Mesenchymal stem cell (in vitro differentiated cells and primary cell): Measurements from ENCODE around the gene MGAM2.

ENCODE experiments used
- DNase-seq: peaks from one replicate; pipeline ENCODE4 v3.0.0-alpha.2; 2013
- H2AFZ ChIP-seq: one replicate; pipeline ENCODE4 v1.6.1; 2013; ENCODE audit warnings: low read depth, mild to moderate bottlenecking, control low read depth, inconsistent platforms, low read length, moderate library complexity
- H2AK5ac ChIP-seq: 2 replicates; pipeline ENCODE4 v1.6.1; 2013; ENCODE audit warnings: low read length, moderate library complexity, mild to moderate bottlenecking, inconsistent platforms; ENCODE audit not compliant: severe bottlenecking
- H2BK120ac ChIP-seq: one replicate; pipeline ENCODE4 v1.6.1; 2013; ENCODE audit warnings: low read depth, mild to moderate bottlenecking, inconsistent platforms, low read length, moderate library complexity
- H2BK12ac ChIP-seq, 2 experiments: one replicate each; pipeline ENCODE4 v1.6.1; 2013; ENCODE audit warnings: inconsistent platforms in 2 of 2, low read length in 2 of 2, mild to moderate bottlenecking in 2 of 2, moderate library complexity in 2 of 2, control low read depth in 1 of 2
- H2BK15ac ChIP-seq: one replicate; pipeline ENCODE4 v1.6.1; 2013; ENCODE audit warnings: mild to moderate bottlenecking, low read depth, inconsistent platforms; ENCODE audit not compliant: poor library complexity, severe bottlenecking
- H2BK5ac ChIP-seq: 2 replicates; pipeline ENCODE4 v1.6.1; 2013; ENCODE audit warnings: low read depth, mild to moderate bottlenecking, low read length, control low read depth, inconsistent platforms; ENCODE audit not compliant: poor library complexity, severe bottlenecking
- H3K14ac ChIP-seq, 2 experiments: one replicate each; pipeline ENCODE4 v1.6.1; 2013; ENCODE audit warnings: inconsistent platforms in 2 of 2, low read length in 2 of 2, control low read depth in 1 of 2, mild to moderate bottlenecking in 1 of 2, moderate library complexity in 1 of 2
- H3K18ac ChIP-seq, 2 experiments: one replicate each; pipeline ENCODE4 v1.6.1; 2013; ENCODE audit warnings: inconsistent platforms in 2 of 2, low read length in 2 of 2, control low read depth in 1 of 2, low read depth in 1 of 2, mild to moderate bottlenecking in 1 of 2
- H3K23ac ChIP-seq, 2 experiments: one replicate each; pipeline ENCODE4 v1.6.1; 2013; ENCODE audit warnings: inconsistent platforms in 2 of 2, low read length in 2 of 2, mild to moderate bottlenecking in 2 of 2, moderate library complexity in 2 of 2, control low read depth in 1 of 2
- H3K27ac ChIP-seq: 2 replicates; pipeline ENCODE4 v1.5.1; 2013; ENCODE audit warnings: mild to moderate bottlenecking, moderate library complexity, low read length, control low read depth, inconsistent platforms; ENCODE audit not compliant: poor library complexity, severe bottlenecking
- H3K27me3 ChIP-seq, 2 experiments: 2 replicates each; pipeline versions ENCODE4 v1.6.1 to v1.7.0; 2013; ENCODE audit warnings: low read length in 2 of 2, mild to moderate bottlenecking in 2 of 2, moderate library complexity in 2 of 2, control low read depth in 1 of 2, inconsistent platforms in 1 of 2; ENCODE audit not compliant: control insufficient read depth in 1 of 2, insufficient read depth in 1 of 2
- H3K36me3 ChIP-seq, 2 experiments: 2 replicates each; pipeline versions ENCODE4 v1.6.1 to v1.7.0; 2013; ENCODE audit warnings: low read length in 2 of 2, control low read depth in 1 of 2, inconsistent platforms in 1 of 2, low read depth in 1 of 2, mild to moderate bottlenecking in 1 of 2; ENCODE audit not compliant: insufficient read depth in 2 of 2, control insufficient read depth in 1 of 2
- H3K4ac ChIP-seq, 2 experiments: one replicate each; pipeline ENCODE4 v1.6.1; 2013; ENCODE audit warnings: inconsistent platforms in 2 of 2, low read length in 2 of 2, mild to moderate bottlenecking in 2 of 2, moderate library complexity in 2 of 2, control low read depth in 1 of 2, low read depth in 1 of 2
- H3K4me1 ChIP-seq: 2 replicates; pipeline ENCODE4 v1.6.1; 2013; ENCODE audit warnings: low read depth, low read length, control low read depth; ENCODE audit not compliant: control insufficient read depth, insufficient read depth
- H3K4me2 ChIP-seq: 2 replicates; pipeline ENCODE4 v1.6.1; 2013; ENCODE audit warnings: low read length, mild to moderate bottlenecking, inconsistent platforms; ENCODE audit not compliant: poor library complexity, severe bottlenecking
- H3K4me3 ChIP-seq, 2 experiments: 2 replicates each; pipeline versions ENCODE4 v1.5.1 to v1.7.0; 2013; ENCODE audit warnings: low read length in 2 of 2, mild to moderate bottlenecking in 2 of 2, control low read depth in 1 of 2, low read depth in 1 of 2; ENCODE audit not compliant: insufficient read depth in 1 of 2
- H3K79me1 ChIP-seq: replicated peaks from 2 replicates; pipeline ENCODE4 v1.6.1; 2013; ENCODE audit warnings: mild to moderate bottlenecking, control low read depth, low read length, inconsistent platforms; ENCODE audit not compliant: poor library complexity, severe bottlenecking
- H3K9ac ChIP-seq: 2 replicates; pipeline ENCODE4 v1.7.0; 2013; ENCODE audit warnings: mild to moderate bottlenecking, low read length, moderate library complexity
- H3K9me3 ChIP-seq: 2 replicates; pipeline ENCODE4 v1.7.0; 2013; ENCODE audit warnings: mild to moderate bottlenecking, low read length; ENCODE audit not compliant: control insufficient read depth
- H4K8ac ChIP-seq: one replicate; pipeline ENCODE4 v1.6.1; 2013; ENCODE audit warnings: inconsistent platforms, mild to moderate bottlenecking, low read length, moderate library complexity
- H4K91ac ChIP-seq: one replicate; pipeline ENCODE4 v1.6.1; 2013; ENCODE audit warnings: mild to moderate bottlenecking, low read length, inconsistent platforms
- WGBS: methylation state at CpG from one replicate; pipeline ENCODE4 v1.1.7; 2013; ENCODE audit warnings: mixed read lengths; 5-methylcytosine and 5-hydroxymethylcytosine counted together

MGAM2 gene

DNA sequence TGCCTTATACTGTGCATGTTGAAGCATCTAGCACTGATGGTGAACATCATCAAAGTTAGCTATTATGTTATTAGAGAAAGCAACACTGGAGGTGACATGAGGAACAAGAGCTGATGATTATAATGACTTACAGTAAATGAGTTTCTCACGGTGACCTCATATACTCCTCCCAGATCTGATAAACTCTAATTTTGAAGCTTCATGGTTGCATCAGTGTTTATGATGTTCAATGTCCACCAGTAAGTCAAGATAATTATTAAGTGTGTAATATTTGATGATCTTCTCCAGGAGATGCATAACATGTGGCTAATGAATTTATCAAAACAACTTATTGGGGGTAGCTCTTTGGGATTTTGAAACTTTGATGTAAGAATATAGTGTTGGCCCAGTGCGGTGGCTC, 27.5 kb downstream of the MGAM2 start:
- H2AFZ ChIP-seq, result no peak overlapping the region
- no peak overlapping the region for H3K4me3 ChIP-seq
- no peaks in the 10 kb centered on the region for H3K4me1 ChIP-seq
- H4K91ac ChIP-seq, result no peak overlapping the region
- H3K18ac ChIP-seq, result no peak overlapping the region
- no peak overlapping the region for H2BK120ac ChIP-seq
- no peaks in the 10 kb centered on the region for H3K79me1 ChIP-seq
- no peak overlapping the region for H2BK5ac ChIP-seq
- no peak overlapping the region for H4K8ac ChIP-seq
- H3K4ac ChIP-seq, result no peak overlapping the region
- 100% methylated on average over 1 of the region's 2 CpGs for WGBS
- H2BK15ac ChIP-seq, result no peak overlapping the region
- no peak overlapping the region for H3K4me2 ChIP-seq
- no peak overlapping the region for H2AK5ac ChIP-seq
- no peak for DNase-seq
- H3K23ac ChIP-seq, result no peak overlapping the region
- no peaks in the 10 kb centered on the region for H3K36me3 ChIP-seq
- H3K9me3 ChIP-seq, result no peaks in the 10 kb centered on the region
- H3K27ac ChIP-seq, result no peak overlapping the region
- H2BK12ac ChIP-seq, result no peak overlapping the region
- H3K14ac ChIP-seq, result no peak overlapping the region
- H3K9ac ChIP-seq, result no peak overlapping the region
- H3K27me3 ChIP-seq, result no peaks in the 10 kb centered on the region

DNA sequence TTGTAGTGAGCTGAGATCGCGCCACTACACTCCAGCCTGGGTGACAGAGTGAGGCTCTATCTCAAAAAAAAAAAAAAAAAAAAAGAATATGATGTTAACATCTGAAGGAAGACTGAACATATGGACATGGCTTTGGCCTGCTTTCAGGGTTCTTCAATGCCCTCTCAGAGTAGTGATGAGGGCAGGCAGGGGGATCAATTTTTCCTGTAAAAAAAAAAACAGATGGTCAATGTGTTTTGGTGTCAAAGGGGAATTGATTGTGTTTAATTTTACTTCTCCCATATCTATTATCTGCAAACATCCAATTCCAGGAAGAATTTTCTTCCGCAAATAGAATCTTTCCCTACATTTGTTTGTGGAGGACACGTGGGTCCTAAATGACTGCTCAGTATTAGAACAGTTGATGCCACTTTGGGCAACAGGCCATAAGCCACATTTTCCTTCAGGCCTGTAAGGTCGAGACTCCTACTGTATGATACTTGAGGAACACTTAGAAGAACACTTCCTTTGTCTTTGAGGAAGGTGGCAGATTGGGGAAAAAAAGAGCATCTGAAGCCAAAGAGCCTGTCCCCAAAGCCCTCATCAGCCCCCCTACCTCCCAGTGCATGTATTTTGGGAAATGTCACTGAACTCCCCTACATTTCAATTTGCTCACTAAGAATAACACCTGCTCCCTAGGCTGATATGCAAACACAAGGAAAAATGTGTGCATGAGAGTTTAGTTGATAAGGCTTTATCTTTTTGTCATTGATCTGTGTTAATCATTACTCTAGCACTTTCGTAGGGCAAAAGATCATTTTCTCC, 28.3 kb downstream of the MGAM2 start:
- Histone ChIP-seq H2BK12ac (no peak overlapping the region), H3K9ac (no peak overlapping the region), H3K18ac (no peak overlapping the region), H3K23ac (no peak overlapping the region), H2BK120ac (no peak overlapping the region), H3K36me3 (no peaks in the 10 kb centered on the region), H3K4me1 (no peaks in the 10 kb centered on the region), H2BK15ac (no peak overlapping the region), H4K8ac (no peak overlapping the region), H3K79me1 (no peaks in the 10 kb centered on the region), H3K4me2 (no peak overlapping the region), H3K4me3 (no peak overlapping the region), H3K4ac (no peak overlapping the region), H3K27me3 (no peaks in the 10 kb centered on the region), H3K14ac (no peak overlapping the region), H2AFZ (no peak overlapping the region), H2BK5ac (no peak overlapping the region), H4K91ac (no peak overlapping the region), H3K27ac (no peak overlapping the region), H3K9me3 (no peaks in the 10 kb centered on the region), H2AK5ac (no peak overlapping the region)
- DNase-seq, result no peak
- 74% methylated on average over 2 of the region's 6 CpGs for WGBS

GRCh38 chr7:142140401-142140959, 29.0 kb downstream of the MGAM2 start:
- Histone ChIP-seq H2AFZ (no peak overlapping the region), H3K4me2 (no peak overlapping the region), H3K4ac (no peak overlapping the region), H2BK12ac (no peak overlapping the region), H3K23ac (no peak overlapping the region), H4K91ac (no peak overlapping the region), H3K27ac (no peak overlapping the region), H3K79me1 (no peaks in the 10 kb centered on the region), H4K8ac (no peak overlapping the region), H3K14ac (no peak overlapping the region), H2BK120ac (no peak overlapping the region), H3K36me3 (no peaks in the 10 kb centered on the region), H2AK5ac (no peak overlapping the region), H2BK15ac (no peak overlapping the region), H3K27me3 (no peaks in the 10 kb centered on the region), H3K9ac (no peak overlapping the region), H3K18ac (no peak overlapping the region), H3K9me3 (no peaks in the 10 kb centered on the region), H3K4me3 (no peak overlapping the region), H3K4me1 (no peaks in the 10 kb centered on the region), H2BK5ac (no peak overlapping the region)
- no peak for DNase-seq
- 83% methylated on average over 1 of the region's 2 CpGs for WGBS

- Histone ChIP-seq H3K18ac (no peak overlapping the region), H3K9ac (no peak overlapping the region), H2BK12ac (no peak overlapping the region), H3K4me1 (no peaks in the 10 kb centered on the region), H3K4me2 (no peak overlapping the region), H4K91ac (no peak overlapping the region), H3K23ac (no peak overlapping the region), H2BK15ac (no peak overlapping the region), H3K9me3 (no peaks in the 10 kb centered on the region), H3K79me1 (no peaks in the 10 kb centered on the region), H3K4ac (no peak overlapping the region), H2AFZ (no peak overlapping the region), H4K8ac (no peak overlapping the region), H3K14ac (no peak overlapping the region), H3K4me3 (no peak overlapping the region), H2BK5ac (no peak overlapping the region), H3K27ac (no peak overlapping the region), H3K36me3 (no peaks in the 10 kb centered on the region), H2BK120ac (no peak overlapping the region), H3K27me3 (no peaks in the 10 kb centered on the region), H2AK5ac (no peak overlapping the region)
- DNase-seq, result no peak
- WGBS, result 84% methylated on average over 6 of the region's 8 CpGs
These were observed 31.2 kb downstream of the MGAM2 start for GRCh38 chr7:142142702-142143101.
